ENCODE measurements around the gene MYO9B. TPM values are rescaled to one million over a fixed set of nuclear protein-coding genes. Genes with fewer than 3 reads are reported as not detected.

Gene MYO9B
- total RNA-seq, 1 experiment from 2014 or later: 94.3 TPM

DNA sequence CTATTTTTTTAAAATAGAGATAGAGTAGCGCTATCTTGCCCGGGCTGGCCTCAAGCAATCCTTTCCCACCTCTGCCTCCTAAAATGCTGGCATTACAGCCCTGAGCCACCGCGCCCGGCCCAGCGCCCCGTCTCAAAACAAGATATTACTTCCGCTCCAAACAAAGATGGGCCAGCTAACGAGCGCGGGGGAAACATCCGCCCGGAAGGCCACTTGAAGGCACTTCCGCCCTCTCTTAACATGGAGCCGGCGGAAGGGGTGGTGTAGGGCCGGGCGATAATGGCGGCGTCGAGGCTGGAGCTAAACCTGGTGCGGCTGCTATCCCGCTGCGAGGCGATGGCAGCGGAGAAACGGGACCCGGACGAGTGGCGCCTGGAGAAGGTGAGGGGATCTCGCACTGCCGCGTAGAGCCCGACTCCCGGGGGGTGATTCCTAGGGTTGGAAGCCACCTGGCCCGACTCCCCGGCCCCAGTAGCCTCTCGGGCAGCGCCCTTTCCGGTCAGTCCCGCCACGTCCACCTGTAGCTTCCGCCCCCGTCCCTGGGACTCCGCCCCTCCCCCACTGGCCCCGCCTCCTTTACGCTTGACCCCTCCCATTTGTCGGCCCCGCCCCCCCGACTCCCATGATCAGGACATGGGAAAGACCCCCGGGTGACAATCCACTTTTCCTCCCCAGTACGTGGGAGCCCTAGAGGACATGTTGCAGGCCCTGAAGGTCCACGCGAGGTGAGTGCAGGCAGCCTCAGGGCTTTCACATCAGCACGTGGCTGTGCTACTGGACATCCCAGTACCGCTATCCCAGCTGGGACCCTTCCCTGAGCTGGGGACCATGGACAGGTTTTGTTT lies 139.8 kb downstream of the MYO9B start, which contains the start of gene USE1 (continued):
- TF ChIP-seq, protein P1, sequence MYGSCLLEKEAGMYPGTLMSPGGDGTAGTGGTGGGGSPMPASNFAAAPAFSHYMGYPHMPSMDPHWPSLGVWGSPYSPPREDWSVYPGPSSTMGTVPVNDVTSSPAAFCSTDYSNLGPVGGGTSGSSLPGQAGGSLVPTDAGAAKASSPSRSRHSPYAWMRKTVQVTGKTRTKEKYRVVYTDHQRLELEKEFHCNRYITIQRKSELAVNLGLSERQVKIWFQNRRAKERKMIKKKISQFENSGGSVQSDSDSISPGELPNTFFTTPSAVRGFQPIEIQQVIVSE (CRISPR knock-in tag; IDR thresholded peaks at IDR 0.05; ENCODE audit: borderline replicate concordance): no peak
- no peak for TF ChIP-seq KAT7 (CRISPR knock-in tag; IDR thresholded peaks at IDR 0.05; ENCODE audit: borderline replicate concordance)
- TF ChIP-seq FOXJ3 (CRISPR knock-in tag; IDR thresholded peaks at IDR 0.05; ENCODE audit: borderline replicate concordance): no peak
- TF ChIP-seq, protein P2, sequence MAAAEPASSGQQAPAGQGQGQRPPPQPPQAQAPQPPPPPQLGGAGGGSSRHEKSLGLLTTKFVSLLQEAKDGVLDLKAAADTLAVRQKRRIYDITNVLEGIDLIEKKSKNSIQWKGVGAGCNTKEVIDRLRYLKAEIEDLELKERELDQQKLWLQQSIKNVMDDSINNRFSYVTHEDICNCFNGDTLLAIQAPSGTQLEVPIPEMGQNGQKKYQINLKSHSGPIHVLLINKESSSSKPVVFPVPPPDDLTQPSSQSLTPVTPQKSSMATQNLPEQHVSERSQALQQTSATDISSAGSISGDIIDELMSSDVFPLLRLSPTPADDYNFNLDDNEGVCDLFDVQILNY (CRISPR knock-in tag; IDR thresholded peaks at IDR 0.05): 0 out of 2 replicates have a peak, but pooled peaks have one; percentile 35
- TF ChIP-seq RORB (CRISPR knock-in tag; IDR thresholded peaks at IDR 0.05): no peak
- TF ChIP-seq STAT6 (CRISPR knock-in tag; conservative IDR thresholded peaks at IDR 0.05; ENCODE audit: low read depth): no peak
- no peak for TF ChIP-seq ZNF138 (CRISPR knock-in tag; conservative IDR thresholded peaks at IDR 0.05)
- no peak for TF ChIP-seq CTCF (IDR thresholded peaks at IDR 0.05)
- no peak for TF ChIP-seq SOX15 (CRISPR knock-in tag; IDR thresholded peaks at IDR 0.05)
- no peak for TF ChIP-seq PRRX2 (CRISPR knock-in tag; IDR thresholded peaks at IDR 0.05)
- no peak for TF ChIP-seq MLX (CRISPR knock-in tag; IDR thresholded peaks at IDR 0.05)
- no peak for TF ChIP-seq ELF4 (CRISPR knock-in tag; IDR thresholded peaks at IDR 0.05; ENCODE audit: low read depth)
- 0 out of 2 replicates have a peak, but pooled peaks have one; percentile 59 for TF ChIP-seq CREM (CRISPR knock-in tag; IDR thresholded peaks at IDR 0.05)
- no peak for TF ChIP-seq NR1H2 (CRISPR knock-in tag; IDR thresholded peaks at IDR 0.05)
- TF ChIP-seq ZNF512 (CRISPR knock-in tag; IDR thresholded peaks at IDR 0.05; ENCODE audit: borderline replicate concordance): no peak
- TF ChIP-seq MYBL2 (CRISPR knock-in tag; IDR thresholded peaks at IDR 0.05): no peak
- 0 out of 2 replicates have a peak, but pooled peaks have one; percentile 58 for TF ChIP-seq ZNF532 (CRISPR knock-in tag; IDR thresholded peaks at IDR 0.05; ENCODE audit: borderline replicate concordance)
- TF ChIP-seq FOXP1 (CRISPR knock-in tag; IDR thresholded peaks at IDR 0.05; ENCODE audit: borderline replicate concordance): 0 out of 2 replicates have a peak, but pooled peaks have one; percentile 34
- TF ChIP-seq AR (CRISPR knock-in tag; IDR thresholded peaks at IDR 0.05): no peak
- no peak for TF ChIP-seq TEAD4 (CRISPR knock-in tag; IDR thresholded peaks at IDR 0.05)
- TF ChIP-seq, protein P3, sequence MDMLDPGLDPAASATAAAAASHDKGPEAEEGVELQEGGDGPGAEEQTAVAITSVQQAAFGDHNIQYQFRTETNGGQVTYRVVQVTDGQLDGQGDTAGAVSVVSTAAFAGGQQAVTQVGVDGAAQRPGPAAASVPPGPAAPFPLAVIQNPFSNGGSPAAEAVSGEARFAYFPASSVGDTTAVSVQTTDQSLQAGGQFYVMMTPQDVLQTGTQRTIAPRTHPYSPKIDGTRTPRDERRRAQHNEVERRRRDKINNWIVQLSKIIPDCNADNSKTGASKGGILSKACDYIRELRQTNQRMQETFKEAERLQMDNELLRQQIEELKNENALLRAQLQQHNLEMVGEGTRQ (CRISPR knock-in tag; IDR thresholded peaks at IDR 0.05): no peak
